Measurements from ENCODE around the gene CCR5AS.
A peak's percentile ranks its signal among the peaks of the same experiment; 100 is the strongest.

The CCR5AS gene

DNA sequence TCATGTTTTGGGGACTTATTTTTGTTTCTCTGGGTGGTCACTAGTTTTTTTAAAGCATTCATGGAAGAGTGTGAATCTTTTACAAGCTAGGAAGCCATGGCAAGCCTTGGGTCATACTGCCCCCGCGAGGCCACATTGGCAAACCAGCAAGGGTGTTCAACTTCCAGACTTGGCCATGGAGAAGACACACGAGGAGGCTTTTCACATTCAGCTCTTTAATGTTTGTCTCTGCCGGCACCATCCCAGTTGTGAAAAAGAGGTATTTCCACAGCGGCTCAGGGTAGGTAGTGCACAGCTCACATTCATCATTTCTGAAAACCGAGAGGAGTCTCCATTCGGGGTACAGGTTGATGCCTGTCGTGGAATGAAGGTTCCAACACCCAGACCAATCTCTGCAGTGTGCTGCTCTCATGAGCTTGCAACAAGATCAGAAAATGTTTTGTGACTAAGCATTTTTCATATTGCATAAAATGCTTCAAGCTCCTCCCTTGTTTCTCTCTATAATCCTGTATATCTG is 28.4 kb downstream of the CCR5AS start:
- peak; percentile 70 for DNase-seq (ENCODE audit: low spot score)

DNA sequence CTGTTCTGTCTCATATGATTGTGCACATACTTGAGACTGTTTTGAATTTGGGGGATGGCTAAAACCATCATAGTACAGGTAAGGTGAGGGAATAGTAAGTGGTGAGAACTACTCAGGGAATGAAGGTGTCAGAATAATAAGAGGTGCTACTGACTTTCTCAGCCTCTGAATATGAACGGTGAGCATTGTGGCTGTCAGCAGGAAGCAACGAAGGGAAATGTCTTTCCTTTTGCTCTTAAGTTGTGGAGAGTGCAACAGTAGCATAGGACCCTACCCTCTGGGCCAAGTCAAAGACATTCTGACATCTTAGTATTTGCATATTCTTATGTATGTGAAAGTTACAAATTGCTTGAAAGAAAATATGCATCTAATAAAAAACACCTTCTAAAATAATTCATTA is 31.1 kb downstream of the CCR5AS start:
- DNase-seq (ENCODE audit: low spot score), result no peak

DNA sequence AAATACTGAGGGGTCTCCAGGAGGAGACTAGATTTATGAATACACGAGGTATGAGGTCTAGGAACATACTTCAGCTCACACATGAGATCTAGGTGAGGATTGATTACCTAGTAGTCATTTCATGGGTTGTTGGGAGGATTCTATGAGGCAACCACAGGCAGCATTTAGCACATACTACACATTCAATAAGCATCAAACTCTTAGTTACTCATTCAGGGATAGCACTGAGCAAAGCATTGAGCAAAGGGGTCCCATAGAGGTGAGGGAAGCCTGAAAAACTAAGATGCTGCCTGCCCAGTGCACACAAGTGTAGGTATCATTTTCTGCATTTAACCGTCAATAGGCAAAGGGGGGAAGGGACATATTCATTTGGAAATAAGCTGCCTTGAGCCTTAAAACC is 31.6 kb downstream of the CCR5AS start:
- peak; percentile 51 for DNase-seq (ENCODE audit: low spot score)

DNA sequence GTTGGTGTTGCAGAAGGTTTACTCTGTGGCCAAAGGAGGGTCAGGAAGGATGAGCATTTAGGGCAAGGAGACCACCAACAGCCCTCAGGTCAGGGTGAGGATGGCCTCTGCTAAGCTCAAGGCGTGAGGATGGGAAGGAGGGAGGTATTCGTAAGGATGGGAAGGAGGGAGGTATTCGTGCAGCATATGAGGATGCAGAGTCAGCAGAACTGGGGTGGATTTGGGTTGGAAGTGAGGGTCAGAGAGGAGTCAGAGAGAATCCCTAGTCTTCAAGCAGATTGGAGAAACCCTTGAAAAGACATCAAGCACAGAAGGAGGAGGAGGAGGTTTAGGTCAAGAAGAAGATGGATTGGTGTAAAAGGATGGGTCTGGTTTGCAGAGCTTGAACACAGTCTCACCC is 32.1 kb downstream of the CCR5AS start:
- no peak for DNase-seq (ENCODE audit: low spot score)

DNA sequence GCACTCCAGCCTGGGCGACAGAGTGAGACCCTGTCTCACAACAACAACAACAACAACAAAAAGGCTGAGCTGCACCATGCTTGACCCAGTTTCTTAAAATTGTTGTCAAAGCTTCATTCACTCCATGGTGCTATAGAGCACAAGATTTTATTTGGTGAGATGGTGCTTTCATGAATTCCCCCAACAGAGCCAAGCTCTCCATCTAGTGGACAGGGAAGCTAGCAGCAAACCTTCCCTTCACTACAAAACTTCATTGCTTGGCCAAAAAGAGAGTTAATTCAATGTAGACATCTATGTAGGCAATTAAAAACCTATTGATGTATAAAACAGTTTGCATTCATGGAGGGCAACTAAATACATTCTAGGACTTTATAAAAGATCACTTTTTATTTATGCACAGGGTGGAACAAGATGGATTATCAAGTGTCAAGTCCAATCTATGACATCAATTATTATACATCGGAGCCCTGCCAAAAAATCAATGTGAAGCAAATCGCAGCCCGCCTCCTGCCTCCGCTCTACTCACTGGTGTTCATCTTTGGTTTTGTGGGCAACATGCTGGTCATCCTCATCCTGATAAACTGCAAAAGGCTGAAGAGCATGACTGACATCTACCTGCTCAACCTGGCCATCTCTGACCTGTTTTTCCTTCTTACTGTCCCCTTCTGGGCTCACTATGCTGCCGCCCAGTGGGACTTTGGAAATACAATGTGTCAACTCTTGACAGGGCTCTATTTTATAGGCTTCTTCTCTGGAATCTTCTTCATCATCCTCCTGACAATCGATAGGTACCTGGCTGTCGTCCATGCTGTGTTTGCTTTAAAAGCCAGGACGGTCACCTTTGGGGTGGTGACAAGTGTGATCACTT is 34.1 kb downstream of the CCR5AS start:
- DNase-seq (ENCODE audit: low spot score), result peak; percentile 61

DNA sequence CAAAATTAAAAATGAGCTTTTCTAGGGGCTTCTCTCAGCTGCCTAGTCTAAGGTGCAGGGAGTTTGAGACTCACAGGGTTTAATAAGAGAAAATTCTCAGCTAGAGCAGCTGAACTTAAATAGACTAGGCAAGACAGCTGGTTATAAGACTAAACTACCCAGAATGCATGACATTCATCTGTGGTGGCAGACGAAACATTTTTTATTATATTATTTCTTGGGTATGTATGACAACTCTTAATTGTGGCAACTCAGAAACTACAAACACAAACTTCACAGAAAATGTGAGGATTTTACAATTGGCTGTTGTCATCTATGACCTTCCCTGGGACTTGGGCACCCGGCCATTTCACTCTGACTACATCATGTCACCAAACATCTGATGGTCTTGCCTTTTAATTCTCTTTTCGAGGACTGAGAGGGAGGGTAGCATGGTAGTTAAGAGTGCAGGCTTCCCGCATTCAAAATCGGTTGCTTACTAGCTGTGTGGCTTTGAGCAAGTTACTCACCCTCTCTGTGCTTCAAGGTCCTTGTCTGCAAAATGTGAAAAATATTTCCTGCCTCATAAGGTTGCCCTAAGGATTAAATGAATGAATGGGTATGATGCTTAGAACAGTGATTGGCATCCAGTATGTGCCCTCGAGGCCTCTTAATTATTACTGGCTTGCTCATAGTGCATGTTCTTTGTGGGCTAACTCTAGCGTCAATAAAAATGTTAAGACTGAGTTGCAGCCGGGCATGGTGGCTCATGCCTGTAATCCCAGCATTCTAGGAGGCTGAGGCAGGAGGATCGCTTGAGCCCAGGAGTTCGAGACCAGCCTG is 35.1 kb downstream of the CCR5AS start:
- no peak for DNase-seq (ENCODE audit: low spot score)

DNA sequence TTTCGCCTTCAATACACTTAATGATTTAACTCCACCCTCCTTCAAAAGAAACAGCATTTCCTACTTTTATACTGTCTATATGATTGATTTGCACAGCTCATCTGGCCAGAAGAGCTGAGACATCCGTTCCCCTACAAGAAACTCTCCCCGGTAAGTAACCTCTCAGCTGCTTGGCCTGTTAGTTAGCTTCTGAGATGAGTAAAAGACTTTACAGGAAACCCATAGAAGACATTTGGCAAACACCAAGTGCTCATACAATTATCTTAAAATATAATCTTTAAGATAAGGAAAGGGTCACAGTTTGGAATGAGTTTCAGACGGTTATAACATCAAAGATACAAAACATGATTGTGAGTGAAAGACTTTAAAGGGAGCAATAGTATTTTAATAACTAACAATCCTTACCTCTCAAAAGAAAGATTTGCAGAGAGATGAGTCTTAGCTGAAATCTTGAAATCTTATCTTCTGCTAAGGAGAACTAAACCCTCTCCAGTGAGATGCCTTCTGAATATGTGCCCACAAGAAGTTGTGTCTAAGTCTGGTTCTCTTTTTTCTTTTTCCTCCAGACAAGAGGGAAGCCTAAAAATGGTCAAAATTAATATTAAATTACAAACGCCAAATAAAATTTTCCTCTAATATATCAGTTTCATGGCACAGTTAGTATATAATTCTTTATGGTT is 35.9 kb downstream of the CCR5AS start, which contains the start of gene CCR5:
CCR5 (plus strand) TSS at position 108 of the 680 bp plus-strand sequence. CDS start 1,957 bp downstream, outside the sequence.
- peak; percentile 86 for DNase-seq (ENCODE audit: low spot score)

DNA sequence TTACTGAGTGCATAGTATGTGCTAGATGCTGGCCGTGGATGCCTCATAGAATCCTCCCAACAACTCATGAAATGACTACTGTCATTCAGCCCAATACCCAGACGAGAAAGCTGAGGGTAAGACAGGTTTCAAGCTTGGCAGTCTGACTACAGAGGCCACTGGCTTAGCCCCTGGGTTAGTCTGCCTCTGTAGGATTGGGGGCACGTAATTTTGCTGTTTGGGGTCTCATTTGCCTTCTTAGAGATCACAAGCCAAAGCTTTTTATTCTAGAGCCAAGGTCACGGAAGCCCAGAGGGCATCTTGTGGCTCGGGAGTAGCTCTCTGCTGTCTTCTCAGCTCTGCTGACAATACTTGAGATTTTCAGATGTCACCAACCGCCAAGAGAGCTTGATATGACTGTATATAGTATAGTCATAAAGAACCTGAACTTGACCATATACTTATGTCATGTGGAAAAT is 37.2 kb downstream of the CCR5AS start:
- DNase-seq (ENCODE audit: low spot score), result peak; percentile 89

DNA sequence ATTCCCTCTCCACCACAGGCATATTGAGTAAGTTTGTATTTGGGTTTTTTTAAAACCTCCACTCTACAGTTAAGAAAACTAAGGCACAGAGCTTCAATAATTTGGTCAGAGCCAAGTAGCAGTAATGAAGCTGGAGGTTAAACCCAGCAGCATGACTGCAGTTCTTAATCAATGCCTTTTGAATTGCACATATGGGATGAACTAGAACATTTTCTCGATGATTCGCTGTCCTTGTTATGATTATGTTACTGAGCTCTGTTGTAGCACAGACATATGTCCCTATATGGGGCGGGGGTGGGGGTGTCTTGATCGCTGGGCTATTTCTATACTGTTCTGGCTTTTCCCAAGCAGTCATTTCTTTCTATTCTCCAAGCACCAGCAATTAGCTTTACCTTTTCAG is 37.7 kb downstream of the CCR5AS start:
- DNase-seq (ENCODE audit: low spot score), result no peak

DNA sequence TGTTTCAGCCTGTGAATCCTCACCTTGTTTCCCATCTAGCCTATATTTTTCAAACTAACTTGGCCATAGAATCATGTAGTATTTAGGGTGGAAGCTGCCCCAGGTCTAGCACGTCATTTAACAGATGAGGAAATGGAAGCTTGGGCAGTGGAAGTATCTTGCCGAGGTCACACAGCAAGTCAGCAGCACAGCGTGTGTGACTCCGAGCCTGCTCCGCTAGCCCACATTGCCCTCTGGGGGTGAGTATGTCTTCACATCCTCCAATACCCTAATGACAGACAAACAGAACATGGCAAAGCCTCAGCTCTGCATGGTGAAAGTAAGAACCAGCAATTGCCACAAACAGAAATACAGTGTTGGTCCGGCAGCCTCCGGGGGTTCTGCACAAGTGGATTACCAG is 38.3 kb downstream of the CCR5AS start:
- DNase-seq (ENCODE audit: low spot score), result peak; percentile 80

DNA sequence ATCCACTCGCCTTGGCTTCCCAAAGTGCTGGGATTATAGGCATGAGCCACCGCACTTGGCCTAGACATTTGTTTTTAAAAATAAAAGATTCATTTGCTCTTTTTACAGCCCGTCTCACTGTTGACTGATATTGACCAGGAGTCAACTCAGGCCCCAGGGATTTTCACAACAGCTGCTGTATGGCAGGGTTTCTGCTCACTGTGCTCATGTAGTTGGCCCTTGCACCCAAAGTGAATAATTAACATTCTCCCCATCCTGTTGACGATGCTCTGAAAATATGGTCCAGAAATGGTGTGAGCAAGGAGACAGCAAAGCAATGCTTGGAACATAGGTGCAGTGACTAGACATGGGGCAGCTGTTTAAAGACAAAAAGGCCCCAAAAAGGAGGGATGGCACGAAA is 39.1 kb downstream of the CCR5AS start:
- no peak for DNase-seq (ENCODE audit: low spot score)

DNA sequence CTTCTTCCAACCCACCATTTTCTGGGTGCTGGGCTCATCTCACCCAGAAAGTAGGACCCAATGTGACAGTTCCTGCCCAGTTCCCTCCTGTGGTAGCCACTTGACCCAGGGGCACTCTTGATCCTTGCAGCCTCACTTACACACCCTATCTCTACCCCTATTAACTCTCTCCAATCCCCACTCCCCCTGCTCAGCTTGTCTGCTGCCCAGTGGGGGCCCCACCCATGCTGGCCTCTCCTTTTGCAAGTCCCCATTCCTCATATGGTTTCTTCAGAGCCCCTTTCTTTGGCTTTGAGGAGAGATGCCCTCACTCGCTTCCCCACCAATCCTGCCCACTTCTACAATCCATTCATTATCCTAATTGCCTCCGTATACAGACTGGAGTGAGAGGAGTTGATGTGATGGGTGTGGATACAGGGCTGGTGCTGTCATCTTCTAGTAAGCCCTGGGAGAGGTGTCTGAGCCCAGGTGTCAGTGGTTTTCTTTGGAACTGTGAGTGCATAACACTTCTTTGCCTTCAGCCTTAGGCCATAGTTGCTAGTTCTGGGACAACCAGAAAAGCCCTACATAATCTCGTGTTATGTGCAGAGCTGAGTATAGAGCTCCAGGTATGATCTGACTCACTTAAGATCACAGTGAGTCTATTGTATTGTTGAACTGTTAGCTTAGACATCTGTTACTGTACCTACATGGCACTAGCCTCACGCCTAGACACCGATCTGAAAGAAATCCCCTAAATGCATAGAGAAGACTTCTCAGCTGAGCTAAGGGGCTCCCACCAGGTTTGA is 40.9 kb downstream of the CCR5AS start:
- DNase-seq (ENCODE audit: low spot score), result no peak

DNA sequence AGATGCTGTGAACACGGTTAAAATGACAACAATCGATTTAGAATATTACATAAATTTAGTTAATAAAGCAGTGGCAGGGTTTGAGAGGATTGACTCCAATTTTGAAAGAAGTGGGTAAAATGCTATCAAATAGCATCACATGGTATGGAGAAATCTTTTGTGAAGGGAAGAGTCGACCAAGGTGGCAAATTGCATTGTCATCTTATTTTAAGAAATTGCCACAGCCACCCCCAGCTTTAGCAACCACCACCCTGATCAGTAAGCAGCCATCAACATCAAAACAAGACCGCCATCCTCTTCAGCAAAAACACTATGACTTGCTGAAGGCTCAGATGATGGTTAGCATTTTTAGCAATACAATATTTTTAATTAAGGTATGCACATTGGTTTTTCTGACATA is 41.8 kb downstream of the CCR5AS start:
- DNase-seq (ENCODE audit: low spot score), result no peak

DNA sequence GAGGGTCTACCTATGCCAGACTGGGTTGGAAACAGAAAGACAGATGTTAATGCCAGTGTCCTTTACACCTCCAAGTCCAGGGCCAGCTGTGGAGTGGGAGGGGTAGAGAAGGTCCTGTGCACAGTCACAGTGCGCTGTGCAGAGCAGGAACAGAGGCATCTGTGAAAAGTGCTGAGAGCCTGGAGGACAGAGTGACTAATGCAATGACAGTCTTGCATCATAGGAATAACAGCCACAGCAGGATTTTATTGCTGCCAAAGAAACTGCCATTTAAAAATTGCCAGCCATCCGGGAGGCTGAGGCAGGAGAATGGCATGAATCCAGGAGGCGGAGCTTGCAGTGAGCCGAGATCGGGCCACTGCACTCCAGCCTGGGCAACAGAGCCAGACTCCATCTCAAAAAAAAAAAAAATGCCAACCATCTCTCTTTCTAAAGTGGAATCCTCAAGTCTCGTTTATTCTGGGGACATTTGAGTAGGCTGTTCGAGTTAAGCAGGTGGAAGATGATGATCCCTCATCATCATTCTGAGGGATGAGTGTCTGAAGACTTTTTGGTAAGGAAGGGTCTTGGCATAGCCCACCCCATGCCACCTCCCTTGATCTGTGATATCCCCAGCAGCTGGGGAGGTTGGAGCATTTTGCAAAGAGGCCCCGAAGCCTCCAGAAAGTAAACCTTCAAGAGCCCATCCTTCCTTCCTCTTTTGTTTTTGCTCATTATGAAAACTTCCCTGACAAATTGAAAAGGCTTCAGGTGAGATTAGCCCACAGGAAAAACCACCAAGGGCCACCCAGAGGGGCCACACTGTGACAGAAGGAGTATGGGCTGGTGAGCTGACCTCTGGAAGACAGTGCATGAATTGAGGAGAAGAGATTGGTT is 45.2 kb downstream of the CCR5AS start:
- no peak for DNase-seq (ENCODE audit: low spot score)

DNA sequence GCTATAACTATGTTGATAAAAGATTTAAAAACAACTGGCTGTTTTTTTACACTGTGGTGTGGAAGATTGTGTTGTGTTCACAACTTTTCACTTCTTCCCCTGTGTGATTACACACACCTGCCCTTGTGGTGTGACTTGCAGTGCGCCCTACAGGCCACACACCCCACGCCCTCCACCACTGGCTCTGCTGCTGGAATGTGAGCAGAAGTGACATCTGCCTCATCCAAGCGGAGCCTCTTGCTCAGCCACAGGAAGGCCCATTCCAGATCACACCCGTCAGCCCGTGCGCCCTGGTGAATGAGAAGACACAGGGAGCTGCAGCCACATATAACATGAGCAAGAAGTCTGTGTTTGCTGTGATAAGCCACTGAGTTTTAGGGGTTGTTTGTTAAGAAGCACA is 46.0 kb downstream of the CCR5AS start:
- no peak for DNase-seq (ENCODE audit: low spot score)

DNA sequence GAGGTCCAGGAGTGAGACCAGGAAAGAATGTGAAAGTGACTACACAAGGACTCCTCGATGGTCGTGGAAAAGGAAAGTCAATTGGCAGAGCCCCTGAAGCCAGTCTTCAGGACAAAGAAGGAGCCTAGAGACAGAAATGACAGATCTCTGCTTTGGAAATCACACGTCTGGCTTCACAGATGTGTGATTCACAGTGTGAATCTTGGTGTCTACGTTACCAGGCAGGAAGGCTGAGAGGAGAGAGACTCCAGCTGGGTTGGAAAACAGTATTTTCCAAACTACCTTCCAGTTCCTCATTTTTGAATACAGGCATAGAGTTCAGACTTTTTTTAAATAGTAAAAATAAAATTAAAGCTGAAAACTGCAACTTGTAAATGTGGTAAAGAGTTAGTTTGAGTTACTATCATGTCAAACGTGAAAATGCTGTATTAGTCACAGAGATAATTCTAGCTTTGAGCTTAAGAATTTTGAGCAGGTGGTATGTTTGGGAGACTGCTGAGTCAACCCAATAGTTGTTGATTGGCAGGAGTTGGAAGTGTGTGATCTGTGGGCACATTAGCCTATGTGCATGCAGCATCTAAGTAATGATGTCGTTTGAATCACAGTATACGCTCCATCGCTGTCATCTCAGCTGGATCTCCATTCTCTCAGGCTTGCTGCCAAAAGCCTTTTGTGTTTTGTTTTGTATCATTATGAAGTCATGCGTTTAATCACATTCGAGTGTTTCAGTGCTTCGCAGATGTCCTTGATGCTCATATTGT is 47.0 kb downstream of the CCR5AS start:
- DNase-seq (ENCODE audit: low spot score), result peak; percentile 78

DNA sequence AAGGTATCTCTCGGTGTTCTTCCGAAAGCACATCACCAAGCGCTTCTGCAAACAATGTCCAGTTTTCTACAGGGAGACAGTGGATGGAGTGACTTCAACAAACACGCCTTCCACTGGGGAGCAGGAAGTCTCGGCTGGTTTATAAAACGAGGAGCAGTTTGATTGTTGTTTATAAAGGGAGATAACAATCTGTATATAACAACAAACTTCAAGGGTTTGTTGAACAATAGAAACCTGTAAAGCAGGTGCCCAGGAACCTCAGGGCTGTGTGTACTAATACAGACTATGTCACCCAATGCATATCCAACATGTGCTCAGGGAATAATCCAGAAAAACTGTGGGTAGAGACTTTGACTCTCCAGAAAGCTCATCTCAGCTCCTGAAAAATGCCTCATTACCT is 48.4 kb downstream of the CCR5AS start:
- no peak for DNase-seq (ENCODE audit: low spot score)

DNA sequence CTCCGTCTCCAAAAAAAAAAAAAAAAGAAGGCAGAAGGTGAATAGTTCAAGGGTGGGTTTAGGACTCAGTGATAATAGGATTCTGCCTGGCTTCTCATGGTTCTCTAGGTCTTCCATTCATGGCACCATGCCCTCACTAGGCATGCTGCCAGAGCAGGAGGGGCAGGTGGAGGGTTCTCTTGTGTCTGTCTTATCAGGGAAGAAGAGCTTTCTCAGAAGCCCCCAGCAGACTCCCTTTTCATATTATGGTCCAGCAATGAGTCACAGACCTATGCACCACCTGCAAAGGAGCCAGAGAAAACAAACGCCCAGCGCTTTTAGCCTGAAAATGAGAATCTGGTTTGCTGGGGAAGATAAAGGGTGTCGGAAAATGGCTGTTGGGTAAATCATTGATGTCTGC is 50.0 kb downstream of the CCR5AS start:
- no peak for DNase-seq (ENCODE audit: low spot score)

DNA sequence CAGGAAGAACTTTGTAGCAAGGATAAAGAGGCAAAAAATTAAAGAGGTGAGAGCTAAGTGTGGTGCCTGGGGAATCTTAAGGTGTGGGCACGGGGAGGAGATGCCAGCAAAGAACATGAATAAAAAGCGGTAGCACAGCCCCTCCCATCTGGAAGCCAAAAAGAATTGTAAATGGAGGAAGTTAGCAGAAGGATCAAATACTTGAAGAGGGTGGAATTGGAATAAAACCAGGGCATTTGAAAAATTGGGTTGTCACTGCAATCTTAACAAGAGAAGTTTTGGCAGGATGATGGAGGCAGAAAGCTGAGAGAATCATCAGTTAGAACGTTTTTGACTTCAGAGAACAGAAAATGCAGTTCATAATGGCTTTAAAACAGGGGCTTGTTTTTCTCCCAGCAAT is 50.6 kb downstream of the CCR5AS start:
- no peak for DNase-seq (ENCODE audit: low spot score)

DNA sequence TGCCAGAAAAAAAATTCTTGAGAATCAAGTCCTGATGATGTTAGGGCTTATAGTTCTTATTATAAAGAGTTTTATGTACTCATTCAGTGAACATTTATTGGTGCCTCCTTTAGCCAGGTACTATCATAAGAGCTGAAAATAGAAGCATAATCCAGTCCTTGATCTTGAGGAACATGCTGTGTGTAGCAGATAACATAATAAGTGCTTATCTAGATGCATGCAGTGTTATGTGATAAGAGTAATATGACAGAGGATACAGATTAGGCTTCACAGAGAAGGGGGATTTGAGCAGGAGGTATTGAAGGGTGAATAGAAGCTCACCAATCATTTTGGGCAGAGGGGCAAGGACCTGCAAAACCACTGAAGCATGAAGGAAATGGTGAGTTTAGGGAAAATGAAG is 51.9 kb downstream of the CCR5AS start:
- DNase-seq (ENCODE audit: low spot score), result no peak

All from activated CD4-positive, alpha-beta T cell treated with anti-CD3 and anti-CD28 coated beads, Interleukin-2, Interleukin-4, amounts not matched to agents 100 ng/mL and 50 ng/mL, durations not matched to agents 16 hours and 8 hours (primary cell).